Panc1 (cell line): ENCODE results near the gene SNRNP48. TPM values are rescaled to one million over a fixed set of nuclear protein-coding genes. Genes with fewer than 3 reads are reported as not detected.

ENCODE experiments used
- ATAC-seq: fragments of 200-7000 bp; cut with Tn5 transposase; 2 replicates; pipeline ENCODE4 v1.9.1; 2020; ENCODE audit warnings: mild to moderate bottlenecking, moderate library complexity
- BruUV-seq: library from RNA; stranded (reverse); fragments of 400-500 nt; replicated peaks from 2 replicates; lab custom pipeline; 2021; lab: Mats Ljungman, UMichigan
- CTCF ChIA-PET: fragments of 300-600 bp; sonication (Branson Sonifier 250); formaldehyde crosslinking; loops from one replicate; lab custom pipeline; 2022; ENCODE audit warnings: antibody characterized with exemption; lab: Charles Lee
- POLR2A ChIA-PET: fragments of 300-600 bp; sonication (Branson Sonifier 250); formaldehyde crosslinking; loops from one replicate; lab custom pipeline; 2022; ENCODE audit warnings: antibody characterized with exemption; lab: Charles Lee
- DNase-seq: peaks from one replicate; pipeline ENCODE4 v3.0.0-alpha.2; 2010; ENCODE audit warnings: low read depth, low spot score
- H3K27ac ChIP-seq: 2 replicates; pipeline ENCODE4 v1.5.1; 2011; ENCODE audit warnings: mild to moderate bottlenecking, low read length, inconsistent platforms
- H3K27me3 ChIP-seq: fragments of 200-500 bp; sonication (Bioruptor generic); 2 replicates; pipeline ENCODE4 v1.6.0; 2014; ENCODE audit warnings: low read length, inconsistent platforms; ENCODE audit not compliant: control insufficient read depth, insufficient read depth
- H3K36me3 ChIP-seq: fragments of 200-500 bp; sonication (Bioruptor generic); 2 replicates; pipeline ENCODE4 v1.5.1; 2014; ENCODE audit warnings: inconsistent platforms, mild to moderate bottlenecking, low read length, moderate library complexity; ENCODE audit not compliant: control insufficient read depth, insufficient read depth
- H3K4me1 ChIP-seq: 2 replicates; pipeline ENCODE4 v1.5.1; 2011; ENCODE audit warnings: inconsistent platforms, mild to moderate bottlenecking, low read length, moderate library complexity; ENCODE audit not compliant: control insufficient read depth, insufficient read depth
- H3K4me3 ChIP-seq, 2 experiments: 2 replicates each; pipeline ENCODE4 v1.5.1; 2011 to 2012; ENCODE audit warnings: low read depth in 2 of 2, low read length in 2 of 2, mild to moderate bottlenecking in 2 of 2, inconsistent platforms in 1 of 2, moderate library complexity in 1 of 2
- H3K9me3 ChIP-seq: fragments of 200-500 bp; sonication (Bioruptor generic); 2 replicates; pipeline ENCODE4 v1.5.1; 2014; ENCODE audit warnings: low read depth, mild to moderate bottlenecking, inconsistent platforms, low read length, moderate library complexity; ENCODE audit not compliant: control insufficient read depth, insufficient read depth
- POLR2AphosphoS5 ChIP-seq: IDR thresholded peaks from 2 replicates; pipeline ENCODE4 v1.6.1; 2012; ENCODE audit warnings: mild to moderate bottlenecking, low read depth, low read length, moderate library complexity
- SIN3A ChIP-seq: IDR thresholded peaks from 2 replicates; pipeline ENCODE4 v1.6.1; 2012; ENCODE audit warnings: low read depth, mild to moderate bottlenecking, low read length, moderate library complexity, borderline replicate concordance; ENCODE audit not compliant: insufficient read depth
- TCF7L2 ChIP-seq: IDR thresholded peaks from 2 replicates; pipeline ENCODE4 v1.6.1; 2011; ENCODE audit warnings: mild to moderate bottlenecking, low read depth, low read length, inconsistent platforms
- in situ Hi-C: cut with HindIII; loops from 2 replicates; pipeline ENCODE4 v1.10.0; 2016; ENCODE audit warnings: low sequenced_read_pairs, low pct_unique_long_range_greater_than_20kb
- intact Hi-C: fragments of 100-400 bp; cut with micrococcal nuclease; formaldehyde crosslinking; loops from one replicate; pipeline ENCODE4 v1.10.0; 2022; ENCODE audit not compliant: unreplicated experiment
- total RNA-seq: library from RNA; stranded (reverse); gene quantifications from one replicate; pipeline ENCODE4 v1.2.1, GENCODE V29; 2021; ENCODE audit not compliant: unreplicated experiment
- TF ChIP-seq, protein P1 (sequence below), 2 experiments: IDR thresholded peaks; 2 replicates each; pipeline ENCODE4 v1.6.1; 2011 to 2012; ENCODE audit warnings: low read depth in 2 of 2, control low read depth in 1 of 2, low read length in 1 of 2, mild to moderate bottlenecking in 1 of 2, moderate library complexity in 1 of 2; ENCODE audit not compliant: insufficient read depth in 1 of 2

SNRNP48 gene
- total RNA-seq, 1 experiment from 2014 or later = 10.7 TPM

DNA sequence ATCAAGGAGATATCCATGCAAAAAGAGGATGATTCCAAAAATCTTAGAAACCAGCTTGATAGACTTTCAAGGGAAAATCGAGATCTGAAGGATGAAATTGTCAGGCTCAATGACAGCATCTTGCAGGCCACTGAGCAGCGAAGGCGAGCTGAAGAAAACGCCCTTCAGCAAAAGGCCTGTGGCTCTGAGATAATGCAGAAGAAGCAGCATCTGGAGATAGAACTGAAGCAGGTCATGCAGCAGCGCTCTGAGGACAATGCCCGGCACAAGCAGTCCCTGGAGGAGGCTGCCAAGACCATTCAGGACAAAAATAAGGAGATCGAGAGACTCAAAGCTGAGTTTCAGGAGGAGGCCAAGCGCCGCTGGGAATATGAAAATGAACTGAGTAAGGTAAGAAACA, 10.1 kb upstream of the SNRNP48 start:
- CTCF ChIA-PET = no interaction called here
- POLR2A ChIA-PET = no interaction called here
- H3K27ac ChIP-seq = no peak overlapping the region
- DNase-seq (no peak), ATAC-seq (no peak)
- H3K4me1 ChIP-seq = no peaks in the 10 kb centered on the region
- intact Hi-C loops = no loop called here
- H3K4me3 ChIP-seq = no peak overlapping the region
- peaks cover 12% of the 10 kb centered on the region; the same call in 1 of the 2 replicates for H3K27me3 ChIP-seq
- TF ChIP-seq TCF7L2 (no peak), POLR2AphosphoS5 (no peak), SIN3A (no peak)
- TF ChIP-seq, protein P1, sequence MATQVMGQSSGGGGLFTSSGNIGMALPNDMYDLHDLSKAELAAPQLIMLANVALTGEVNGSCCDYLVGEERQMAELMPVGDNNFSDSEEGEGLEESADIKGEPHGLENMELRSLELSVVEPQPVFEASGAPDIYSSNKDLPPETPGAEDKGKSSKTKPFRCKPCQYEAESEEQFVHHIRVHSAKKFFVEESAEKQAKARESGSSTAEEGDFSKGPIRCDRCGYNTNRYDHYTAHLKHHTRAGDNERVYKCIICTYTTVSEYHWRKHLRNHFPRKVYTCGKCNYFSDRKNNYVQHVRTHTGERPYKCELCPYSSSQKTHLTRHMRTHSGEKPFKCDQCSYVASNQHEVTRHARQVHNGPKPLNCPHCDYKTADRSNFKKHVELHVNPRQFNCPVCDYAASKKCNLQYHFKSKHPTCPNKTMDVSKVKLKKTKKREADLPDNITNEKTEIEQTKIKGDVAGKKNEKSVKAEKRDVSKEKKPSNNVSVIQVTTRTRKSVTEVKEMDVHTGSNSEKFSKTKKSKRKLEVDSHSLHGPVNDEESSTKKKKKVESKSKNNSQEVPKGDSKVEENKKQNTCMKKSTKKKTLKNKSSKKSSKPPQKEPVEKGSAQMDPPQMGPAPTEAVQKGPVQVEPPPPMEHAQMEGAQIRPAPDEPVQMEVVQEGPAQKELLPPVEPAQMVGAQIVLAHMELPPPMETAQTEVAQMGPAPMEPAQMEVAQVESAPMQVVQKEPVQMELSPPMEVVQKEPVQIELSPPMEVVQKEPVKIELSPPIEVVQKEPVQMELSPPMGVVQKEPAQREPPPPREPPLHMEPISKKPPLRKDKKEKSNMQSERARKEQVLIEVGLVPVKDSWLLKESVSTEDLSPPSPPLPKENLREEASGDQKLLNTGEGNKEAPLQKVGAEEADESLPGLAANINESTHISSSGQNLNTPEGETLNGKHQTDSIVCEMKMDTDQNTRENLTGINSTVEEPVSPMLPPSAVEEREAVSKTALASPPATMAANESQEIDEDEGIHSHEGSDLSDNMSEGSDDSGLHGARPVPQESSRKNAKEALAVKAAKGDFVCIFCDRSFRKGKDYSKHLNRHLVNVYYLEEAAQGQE (IDR thresholded peaks at IDR 0.05; ENCODE audit: insufficient read depth in 1 of 2, low read depth in 2 of 2, low read length in 1 of 2) = no peak
- H3K36me3 ChIP-seq = peaks cover 2% of the 10 kb centered on the region
- in situ Hi-C loops = no loop called here
- no TSS peak for BruUV-seq
- H3K9me3 ChIP-seq = no peaks in the 10 kb centered on the region

DNA sequence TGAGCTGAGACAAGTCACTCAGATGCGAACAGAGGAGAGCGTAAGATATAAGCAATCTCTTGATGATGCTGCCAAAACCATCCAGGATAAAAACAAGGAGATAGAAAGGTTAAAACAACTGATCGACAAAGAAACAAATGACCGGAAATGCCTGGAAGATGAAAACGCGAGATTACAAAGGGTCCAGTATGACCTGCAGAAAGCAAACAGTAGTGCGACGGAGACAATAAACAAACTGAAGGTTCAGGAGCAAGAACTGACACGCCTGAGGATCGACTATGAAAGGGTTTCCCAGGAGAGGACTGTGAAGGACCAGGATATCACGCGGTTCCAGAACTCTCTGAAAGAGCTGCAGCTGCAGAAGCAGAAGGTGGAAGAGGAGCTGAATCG, 9.5 kb upstream of the SNRNP48 start:
- POLR2A ChIA-PET = interaction anchor here (0.6 kb wide), 1 partner anchor 72 kb away, joined by 8 read pairs; no protein-coding TSS in a partner anchor
- no peaks in the 10 kb centered on the region for H3K4me1 ChIP-seq
- no peak for DNase-seq
- ATAC-seq = no peak
- no peaks in the 10 kb centered on the region for H3K9me3 ChIP-seq
- H3K27me3 ChIP-seq = peaks cover 12% of the 10 kb centered on the region; the same call in 1 of the 2 replicates
- intact Hi-C loops = no loop called here
- H3K27ac ChIP-seq = no peak overlapping the region
- CTCF ChIA-PET = no interaction called here
- H3K4me3 ChIP-seq = no peak overlapping the region
- peaks cover 2% of the 10 kb centered on the region for H3K36me3 ChIP-seq
- TF ChIP-seq, protein P1 (IDR thresholded peaks at IDR 0.05; ENCODE audit: insufficient read depth in 1 of 2, low read depth in 2 of 2, low read length in 1 of 2) = no peak
- no peak for TF ChIP-seq POLR2AphosphoS5
- no TSS peak for BruUV-seq
- in situ Hi-C loops = no loop called here
